Measurements from ENCODE around the gene CRNKL1.

DNA sequence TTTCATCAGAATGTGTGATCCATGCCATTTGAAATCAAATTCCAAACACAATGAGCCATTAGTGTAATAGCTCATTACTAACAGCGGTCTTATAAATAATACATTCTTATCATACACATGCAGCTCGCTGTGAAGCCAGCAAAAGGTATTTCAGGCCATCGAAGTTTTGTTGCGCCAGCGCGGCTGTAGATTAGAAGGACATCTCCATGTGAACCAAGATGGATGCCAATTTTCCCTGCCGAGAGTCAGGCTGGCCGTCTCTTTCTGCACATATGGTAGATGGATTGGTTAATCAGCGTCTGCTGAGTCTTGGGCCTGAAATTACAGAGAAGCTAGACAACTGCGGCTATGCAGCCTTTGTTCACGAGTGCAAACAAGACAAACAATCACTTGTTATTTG, 44.2 kb upstream of the CRNKL1 start:
- no peak for TF ChIP-seq CTCF (IDR thresholded peaks at IDR 0.05; ENCODE audit: insufficient read depth, low read length, poor library complexity, severe bottlenecking)
- no peak for TF ChIP-seq EZH2phosphoT487 (conservative IDR thresholded peaks at IDR 0.05; ENCODE audit: low read length)
